Measurements from ENCODE around the gene NEB. TPM values are rescaled to one million over a fixed set of nuclear protein-coding genes. Genes with fewer than 3 reads are reported as not detected.
"Not testable (repeated sequence)": the region's sequence is repeated elsewhere in the genome, so short reads cannot be mapped to it uniquely, and the experiment has no call there.

The NEB gene
- polyA plus RNA-seq, 3 donors: 2.7 TPM; not detected in 2

DNA sequence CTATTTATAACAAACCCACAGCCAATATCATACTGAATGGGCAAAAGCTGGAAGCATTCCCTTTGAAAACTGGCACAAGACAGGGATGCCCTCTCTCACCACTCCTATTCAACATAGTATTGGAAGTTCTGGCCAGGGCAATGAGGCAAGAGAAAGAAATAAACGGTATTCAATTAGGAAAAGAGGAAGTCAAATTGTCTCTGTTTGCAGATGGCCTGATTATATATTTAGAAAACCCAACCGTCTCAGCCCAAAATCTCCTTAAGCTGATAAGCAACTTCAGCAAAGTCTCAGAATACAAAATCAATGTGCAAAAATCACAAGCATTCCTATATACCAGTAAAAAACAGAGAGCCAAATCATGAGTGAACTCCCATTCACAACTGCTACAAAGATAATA, 176.4 kb downstream of the NEB start:
- 0% methylated on average over 1 of the region's 2 CpGs for WGBS (ENCODE audit: insufficient coverage)
- intact Hi-C loops (cut with micrococcal nuclease); H2AFZ ChIP-seq (ENCODE audit: insufficient read depth, low read depth, low read length, poor library complexity, severe bottlenecking): not testable (repeated sequence)

DNA sequence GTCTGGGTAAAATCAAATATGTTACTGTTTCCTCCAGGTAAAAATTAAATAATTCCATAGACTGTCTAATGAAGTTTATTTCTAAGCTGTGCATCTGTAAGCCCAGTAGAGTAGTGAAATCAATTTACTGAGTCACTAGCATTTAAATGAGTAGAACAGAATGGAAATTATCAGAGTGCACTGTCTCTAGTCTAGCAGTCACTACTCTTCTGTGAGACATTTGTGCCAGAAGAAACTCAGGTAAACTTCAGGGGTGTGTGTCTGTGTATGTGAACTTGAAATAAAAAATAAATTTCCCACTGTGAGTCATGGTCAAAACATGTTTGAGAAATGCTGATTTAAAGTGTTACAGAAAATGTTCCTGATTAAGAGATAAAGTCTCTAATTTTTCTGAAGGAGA, 178.2 kb downstream of the NEB start:
- Histone ChIP-seq H3K9ac (ENCODE audit: insufficient read depth, low read length, poor library complexity, severe bottlenecking) (no peak overlapping the region), H3K9me3 (replicated peaks in 1 of 2; ENCODE audit: control insufficient read depth in 1 of 2, insufficient read depth in 1 of 2, low read length in 2 of 2) (no peaks in the 10 kb centered on the region), H3K27me3 (ENCODE audit: control insufficient read depth in 2 of 2, insufficient read depth in 2 of 2, low read length in 2 of 2) (no peaks in the 10 kb centered on the region), H3K4me1 (ENCODE audit: control insufficient read depth in 1 of 2, insufficient read depth in 2 of 2, low read length in 2 of 2) (no peaks in the 10 kb centered on the region), H3K4me2 (replicated peaks; ENCODE audit: extremely low read depth, low read length, poor library complexity, severe bottlenecking) (no peak overlapping the region), H2AFZ (ENCODE audit: insufficient read depth, low read depth, low read length, poor library complexity, severe bottlenecking) (no peak overlapping the region), H3K4me3 (replicated peaks in 1 of 3; ENCODE audit: low read depth in 2 of 3, low read length in 3 of 3) (no peak overlapping the region), H3K79me2 (ENCODE audit: insufficient read depth, low read length) (no peaks in the 10 kb centered on the region), H3K27ac (ENCODE audit: low read depth in 1 of 2, low read length in 2 of 2) (no peak overlapping the region), H3K36me3 (replicated peaks in 1 of 2; ENCODE audit: control insufficient read depth in 1 of 2, insufficient read depth in 2 of 2, low read length in 2 of 2) (no peaks in the 10 kb centered on the region), H4K20me1 (ENCODE audit: insufficient read depth, low read length) (no peaks in the 10 kb centered on the region)
- no peak for DNase-seq
- intact Hi-C loops (cut with micrococcal nuclease): no loop called here
- peaks cover 0 to 2% (median 0%) of the 10 kb centered on the region in 7 donors for H3K9me3 Mint-ChIP-seq
- no peak overlapping the region for H3K4me3 Mint-ChIP-seq
- no peaks in the 10 kb centered on the region for H3K27me3 Mint-ChIP-seq (ENCODE audit: low read depth in 3 of 3)
- peaks cover 16% of the 10 kb centered on the region for H3K4me1 Mint-ChIP-seq
- TF ChIP-seq, protein P1, sequence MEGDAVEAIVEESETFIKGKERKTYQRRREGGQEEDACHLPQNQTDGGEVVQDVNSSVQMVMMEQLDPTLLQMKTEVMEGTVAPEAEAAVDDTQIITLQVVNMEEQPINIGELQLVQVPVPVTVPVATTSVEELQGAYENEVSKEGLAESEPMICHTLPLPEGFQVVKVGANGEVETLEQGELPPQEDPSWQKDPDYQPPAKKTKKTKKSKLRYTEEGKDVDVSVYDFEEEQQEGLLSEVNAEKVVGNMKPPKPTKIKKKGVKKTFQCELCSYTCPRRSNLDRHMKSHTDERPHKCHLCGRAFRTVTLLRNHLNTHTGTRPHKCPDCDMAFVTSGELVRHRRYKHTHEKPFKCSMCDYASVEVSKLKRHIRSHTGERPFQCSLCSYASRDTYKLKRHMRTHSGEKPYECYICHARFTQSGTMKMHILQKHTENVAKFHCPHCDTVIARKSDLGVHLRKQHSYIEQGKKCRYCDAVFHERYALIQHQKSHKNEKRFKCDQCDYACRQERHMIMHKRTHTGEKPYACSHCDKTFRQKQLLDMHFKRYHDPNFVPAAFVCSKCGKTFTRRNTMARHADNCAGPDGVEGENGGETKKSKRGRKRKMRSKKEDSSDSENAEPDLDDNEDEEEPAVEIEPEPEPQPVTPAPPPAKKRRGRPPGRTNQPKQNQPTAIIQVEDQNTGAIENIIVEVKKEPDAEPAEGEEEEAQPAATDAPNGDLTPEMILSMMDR (IDR thresholded peaks at IDR 0.05): no peak
- H3K36me3 Mint-ChIP-seq: no peaks in the 10 kb centered on the region
- no peak overlapping the region for H3K27ac Mint-ChIP-seq

More for the DNA sequence above, 176.4 kb downstream of the NEB start:
- not testable (repeated sequence) for H3K4me1 Mint-ChIP-seq; H3K36me3 ChIP-seq (replicated peaks in 1 of 2; ENCODE audit: control insufficient read depth in 1 of 2, insufficient read depth in 2 of 2, low read length in 2 of 2); H3K27ac ChIP-seq (ENCODE audit: low read depth in 1 of 2, low read length in 2 of 2); H4K20me1 ChIP-seq (ENCODE audit: insufficient read depth, low read length); H3K27ac Mint-ChIP-seq; H3K4me3 ChIP-seq (replicated peaks in 1 of 3; ENCODE audit: low read depth in 2 of 3, low read length in 3 of 3); H3K9me3 Mint-ChIP-seq; H3K27me3 Mint-ChIP-seq (ENCODE audit: low read depth in 3 of 3); H3K36me3 Mint-ChIP-seq; DNase-seq; H3K9ac ChIP-seq (ENCODE audit: insufficient read depth, low read length, poor library complexity, severe bottlenecking); H3K79me2 ChIP-seq (ENCODE audit: insufficient read depth, low read length); H3K4me2 ChIP-seq (replicated peaks; ENCODE audit: extremely low read depth, low read length, poor library complexity, severe bottlenecking); H3K4me1 ChIP-seq (ENCODE audit: control insufficient read depth in 1 of 2, insufficient read depth in 2 of 2, low read length in 2 of 2); H3K4me3 Mint-ChIP-seq; H3K27me3 ChIP-seq (ENCODE audit: control insufficient read depth in 2 of 2, insufficient read depth in 2 of 2, low read length in 2 of 2); H3K9me3 ChIP-seq (replicated peaks in 1 of 2; ENCODE audit: control insufficient read depth in 1 of 2, insufficient read depth in 1 of 2, low read length in 2 of 2)
